Vagina (tissue), 2 donors: ENCODE measurements around the gene TRIP4.

Experiments used
- CTCF ChIP-seq, 3 experiments: fragments of 450-650 bp in 2 of 3; fragments of 200-600 bp in 1 of 3; sonication (generic) in 1 of 3; IDR thresholded peaks; one replicate each; pipeline ENCODE4 v1.5.1; 2017 to 2019; ENCODE audit warnings: antibody characterized with exemption in 3 of 3, mild to moderate bottlenecking in 2 of 3, moderate library complexity in 2 of 3
- POLR2A ChIP-seq, 2 donors: fragments of 450-650 bp; IDR thresholded peaks; one replicate each; pipeline ENCODE4 v1.6.1; 2017; ENCODE audit warnings: antibody characterized with exemption in 2 of 2, mild to moderate bottlenecking in 2 of 2, moderate library complexity in 2 of 2
- POLR2AphosphoS5 ChIP-seq, 2 donors: sonication (generic); formaldehyde crosslinking; IDR thresholded peaks; one replicate each; pipeline ENCODE4 v1.9.0; 2017; ENCODE audit warnings: antibody characterized with exemption in 2 of 2, mild to moderate bottlenecking in 2 of 2, low read depth in 1 of 2; ENCODE audit not compliant: insufficient read depth in 1 of 2

- no peak for TF ChIP-seq CTCF (IDR thresholded peaks at IDR 0.05)
- no peak for TF ChIP-seq POLR2A (IDR thresholded peaks at IDR 0.05)
- TF ChIP-seq POLR2AphosphoS5 (IDR thresholded peaks at IDR 0.05; ENCODE audit: insufficient read depth in 1 of 2, low read depth in 1 of 2) = no peak
Measured at GRCh38 chr15:64355348-64355943, 32.2 kb upstream of the TRIP4 start.
